ENCODE data around the gene UGDH.
"Not testable (repeated sequence)": the region's sequence is repeated elsewhere in the genome, so short reads cannot be mapped to it uniquely, and the experiment has no call there.

UGDH gene
- total RNA-seq, result 9.0 to 10.8 reads per million in 2 donors

- DNase-seq, result peak; percentile 80 to 95 (median 85)
These were observed at the start of gene UGDH for GRCh38 chr4:39527296-39528060. Gene UGDH (minus strand): TSS chr4:39527439. CDS start chr4:39521512, 5,927 bp downstream.

GRCh38 chr4:39574946-39575345, 47.7 kb upstream of the UGDH start:
- DNase-seq, result no peak

- DNase-seq, result no peak
These were observed 44.3 kb upstream of the UGDH start for GRCh38 chr4:39571504-39571903.

DNA sequence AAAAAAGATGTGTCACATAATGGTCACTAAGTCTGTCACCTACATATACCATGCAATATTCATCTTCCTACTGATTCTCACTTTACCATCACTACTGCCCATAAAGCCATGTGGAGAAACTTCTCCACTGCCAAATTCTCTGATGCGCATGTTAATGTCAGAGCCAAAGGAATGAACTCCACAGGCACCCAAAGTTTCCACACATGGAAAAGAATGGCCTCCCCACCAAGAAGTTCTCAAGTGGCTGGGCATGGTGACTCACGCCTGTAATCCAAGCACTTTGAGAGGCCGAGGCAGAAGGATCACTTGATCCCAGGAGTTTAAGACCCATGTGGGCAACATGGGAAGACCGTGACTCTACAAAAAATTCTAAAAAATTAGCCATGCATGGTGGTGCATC, 43.8 kb upstream of the UGDH start:
- DNase-seq, result no peak

- DNase-seq, result no peak
These were observed 42.0 kb upstream of the UGDH start for GRCh38 chr4:39569209-39569608.

DNA sequence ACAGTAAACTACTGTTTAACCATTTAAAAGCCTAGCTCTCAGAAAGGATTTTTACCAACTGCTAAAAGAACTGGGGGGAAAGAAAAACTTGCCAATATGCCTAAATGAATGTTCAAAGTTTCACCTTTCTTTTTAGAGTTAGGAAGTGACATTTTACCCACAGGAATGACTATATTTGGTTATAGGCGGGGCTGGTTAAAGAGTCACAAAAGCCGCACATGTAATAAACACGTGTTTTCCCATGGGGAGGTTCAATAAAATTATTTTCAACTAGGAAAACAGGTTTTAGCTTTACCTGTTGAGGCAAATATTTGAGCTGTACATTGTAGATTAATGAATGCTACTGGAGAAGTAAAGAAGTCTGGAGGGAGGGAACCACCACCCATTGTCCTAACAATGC, 41.6 kb upstream of the UGDH start:
- DNase-seq, result peak in 1 of 5 experiments; percentile 22

DNA sequence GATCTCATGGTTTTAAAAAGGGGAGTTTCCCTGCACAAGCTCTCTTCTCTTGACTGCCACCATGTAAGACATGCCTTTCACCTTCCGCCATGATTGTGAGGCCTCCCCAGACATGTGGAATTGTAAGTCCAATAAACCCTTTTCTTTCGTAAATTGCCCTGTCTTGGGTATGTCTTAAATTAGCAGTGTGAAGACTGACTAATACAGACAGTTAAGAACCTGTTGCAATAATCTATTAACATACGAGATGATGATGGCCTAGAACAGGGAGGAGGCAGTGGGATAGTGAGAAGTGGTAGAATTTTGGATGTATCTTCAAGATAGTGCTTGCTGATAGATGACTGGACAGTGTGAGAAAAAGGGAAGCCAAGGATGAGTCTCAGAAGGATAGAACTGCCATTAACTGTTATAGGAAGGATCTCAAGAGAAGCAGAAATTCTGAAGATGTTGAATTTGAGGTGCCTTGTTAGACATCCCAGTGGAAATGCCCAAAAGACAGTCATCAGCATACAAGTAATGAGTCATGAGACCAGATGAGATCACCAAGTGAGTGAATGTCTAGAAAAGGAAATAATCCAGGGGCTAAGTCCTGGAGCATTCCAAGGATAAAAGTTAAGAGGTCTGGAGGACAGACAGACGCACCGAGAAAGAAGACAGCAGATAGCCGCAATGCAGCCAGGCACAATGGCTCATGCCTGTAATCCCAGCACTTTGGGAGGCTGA, 38.8 kb upstream of the UGDH start:
- no peak for DNase-seq

GRCh38 chr4:39563346-39563847, 36.2 kb upstream of the UGDH start:
- no peak for DNase-seq

DNA sequence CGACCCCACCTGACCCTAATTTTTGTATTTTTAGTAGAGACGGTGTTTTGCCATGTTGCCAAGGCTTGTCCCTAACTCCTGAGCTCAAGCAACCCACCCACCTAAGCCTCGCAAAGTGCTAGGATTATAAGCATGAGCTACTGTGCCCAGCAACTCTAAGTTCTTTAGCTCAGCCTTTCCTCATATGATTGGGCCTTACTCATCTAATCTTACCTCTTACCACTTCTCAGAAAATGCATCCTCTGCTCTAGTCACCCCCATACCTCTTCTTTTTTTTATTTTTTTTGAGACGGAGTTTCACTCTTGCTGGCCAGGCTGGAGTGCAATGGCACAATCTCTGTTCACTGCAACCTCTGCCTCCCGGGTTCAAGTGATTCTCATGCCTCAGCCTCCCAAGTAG, 35.6 kb upstream of the UGDH start:
- no peak for DNase-seq

GRCh38 chr4:39559626-39560025, 32.4 kb upstream of the UGDH start:
- DNase-seq, result no peak

- DNase-seq, result no peak
These were observed 28.2 kb upstream of the UGDH start for GRCh38 chr4:39555472-39555871.

DNA sequence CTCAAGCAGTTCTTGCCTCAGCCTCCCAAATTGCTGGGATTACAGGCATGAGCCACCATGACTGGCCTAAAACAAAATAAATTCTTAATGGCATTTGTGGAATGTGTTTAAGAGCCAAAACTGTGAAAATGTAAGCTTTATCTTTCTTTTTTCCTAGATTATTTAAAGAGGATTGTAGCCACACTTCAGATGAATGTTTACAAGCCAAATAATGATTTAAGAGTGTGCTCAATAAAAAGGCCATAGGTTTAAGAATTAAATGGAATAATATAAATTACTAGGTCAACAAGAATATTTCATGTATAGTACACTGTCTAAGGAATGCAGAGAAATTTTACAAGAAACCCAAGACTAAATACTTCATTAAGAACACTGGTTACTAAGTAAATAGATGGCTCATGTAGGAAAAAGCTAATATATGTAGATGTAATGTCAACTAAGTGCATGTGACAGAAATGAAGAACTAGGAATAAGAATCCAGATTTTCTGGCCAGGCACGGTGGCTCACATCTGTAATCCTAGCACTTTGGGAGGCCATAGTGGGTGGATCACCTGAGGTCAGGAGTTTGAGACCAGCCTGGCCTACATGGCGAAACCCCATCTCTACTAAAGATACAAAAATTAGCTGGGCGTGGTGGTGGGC, 21.3 kb upstream of the UGDH start:
- DNase-seq, result no peak

- no peak for DNase-seq
These were observed 17.5 kb upstream of the UGDH start for GRCh38 chr4:39544580-39545315.

DNA sequence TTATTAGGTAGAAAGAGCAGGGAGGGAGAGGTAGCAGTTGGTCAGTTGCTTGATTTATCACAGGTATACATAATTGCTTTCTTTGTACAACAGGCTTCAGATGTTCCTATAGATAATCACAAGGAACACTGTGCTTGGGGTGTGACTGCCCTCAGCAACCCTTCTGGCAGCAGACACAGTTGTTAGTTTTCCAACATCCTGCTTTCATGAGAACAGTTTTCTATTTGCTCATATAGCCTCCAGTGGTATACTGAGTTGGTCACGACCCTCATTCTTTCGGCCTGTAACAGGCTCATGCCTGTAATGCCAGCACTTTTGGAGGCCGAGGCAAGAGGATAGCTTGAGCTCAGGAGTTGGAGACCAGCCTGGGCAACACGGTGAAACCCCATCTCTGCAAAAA, 16.8 kb upstream of the UGDH start:
- DNase-seq, result not testable (repeated sequence)

GRCh38 chr4:39543034-39543433, 15.8 kb upstream of the UGDH start:
- DNase-seq, result no peak

GRCh38 chr4:39542611-39543012, 15.4 kb upstream of the UGDH start:
- no peak for DNase-seq

DNA sequence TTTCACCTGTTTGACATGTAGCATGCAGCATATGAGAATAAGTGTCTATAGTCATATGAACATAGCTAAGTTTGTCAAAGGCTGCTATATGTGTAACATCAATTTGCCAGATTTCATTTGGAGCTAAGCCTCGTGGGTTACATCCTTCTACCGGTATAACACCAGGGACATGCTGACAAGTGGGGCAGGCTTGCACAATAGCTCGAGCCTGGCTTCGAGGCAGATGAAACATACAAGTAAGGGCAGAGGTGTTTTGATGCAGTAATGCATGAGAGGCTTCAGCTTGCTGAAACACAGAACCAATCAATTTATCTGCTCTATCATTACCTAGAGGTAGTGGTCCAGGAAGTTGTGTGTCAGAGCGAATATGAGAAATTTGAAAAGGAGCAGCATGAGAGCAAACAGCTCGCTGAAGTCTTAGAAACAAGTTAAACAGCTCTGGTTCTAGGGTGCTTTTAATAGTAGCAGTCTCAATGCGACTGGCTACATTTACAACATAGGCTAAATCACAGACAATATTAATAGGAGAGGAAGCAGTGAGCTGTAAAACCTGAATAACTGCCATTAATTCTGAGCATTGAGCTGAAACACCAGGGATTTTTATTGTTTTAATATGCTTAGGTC, 14.9 kb upstream of the UGDH start:
- no peak for DNase-seq

GRCh38 chr4:39539089-39539611, 11.9 kb upstream of the UGDH start:
- no peak for DNase-seq

DNA sequence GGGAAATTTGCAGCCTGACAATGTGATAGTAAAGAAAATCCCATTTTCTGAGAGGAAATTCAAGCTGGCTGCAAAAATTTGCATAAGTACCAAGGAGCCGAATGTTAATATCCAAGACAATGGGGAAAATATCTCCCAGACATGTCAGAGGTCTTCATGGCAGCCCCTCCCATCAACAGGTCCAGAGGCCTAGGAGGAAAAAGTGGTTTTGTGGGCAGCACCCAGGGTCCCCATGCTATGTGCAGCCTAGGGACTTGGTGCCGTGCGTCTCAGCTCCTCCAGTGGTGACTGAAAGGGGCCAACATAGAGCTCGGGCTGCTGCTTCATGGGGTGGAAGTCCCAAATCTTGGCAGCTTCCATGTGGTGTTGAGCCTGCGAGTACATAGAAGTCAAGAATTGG, 6.3 kb upstream of the UGDH start:
- DNase-seq, result no peak

GRCh38 chr4:39532237-39532636, 5.0 kb upstream of the UGDH start:
- not testable (repeated sequence) for DNase-seq

DNA sequence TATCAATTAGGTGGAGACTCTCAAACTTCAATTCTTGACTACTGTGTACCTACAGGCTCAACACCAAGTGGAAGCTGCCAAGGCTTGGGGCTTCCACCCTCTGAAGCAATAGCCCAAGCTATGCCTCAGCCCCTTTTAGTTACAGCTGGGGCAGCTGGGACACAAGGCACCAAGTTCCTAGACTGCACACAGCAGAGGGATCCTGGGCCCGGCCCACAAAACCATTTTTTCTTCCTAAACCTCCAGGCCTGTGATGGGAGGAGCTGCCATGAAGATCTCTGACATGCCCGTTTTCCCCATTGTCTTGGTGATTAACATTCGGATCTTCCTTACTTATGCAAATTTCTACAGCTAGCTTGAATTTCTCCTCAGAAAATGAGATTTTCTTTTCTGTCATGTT, 3.4 kb upstream of the UGDH start:
- DNase-seq, result no peak

- no peak for DNase-seq
These were observed 2.3 kb upstream of the UGDH start for GRCh38 chr4:39529534-39529933.
